ENCODE measurements around the gene ZMYND8. TPM values are rescaled to one million over a fixed set of nuclear protein-coding genes. Genes with fewer than 3 reads are reported as not detected.
A peak's percentile ranks its signal among the peaks of the same experiment; 100 is the strongest.

ZMYND8 gene
- total and polyA plus RNA-seq, 11 donors, result 11.3 to 46.4 (median 28.7) TPM

DNA sequence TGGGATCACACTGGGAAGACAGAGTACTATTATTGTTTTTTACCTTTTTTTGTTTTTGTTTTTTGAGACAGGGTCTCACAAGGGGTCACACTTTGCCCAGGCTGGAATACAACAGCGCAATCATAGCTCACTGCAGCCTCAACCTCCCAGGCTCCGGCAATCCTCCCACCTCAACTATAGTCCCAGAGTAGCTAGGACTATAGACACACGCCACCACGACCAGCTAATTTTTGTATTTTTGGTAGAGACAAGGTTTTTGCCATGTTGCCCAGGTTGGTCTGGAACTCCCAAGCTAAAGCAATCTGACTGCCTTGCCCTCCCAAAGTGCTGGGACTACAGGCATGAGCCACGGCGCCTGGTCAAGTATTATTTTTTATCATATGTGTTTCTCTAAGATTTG, 81.0 kb downstream of the ZMYND8 start:
- TF ChIP-seq, protein P1, sequence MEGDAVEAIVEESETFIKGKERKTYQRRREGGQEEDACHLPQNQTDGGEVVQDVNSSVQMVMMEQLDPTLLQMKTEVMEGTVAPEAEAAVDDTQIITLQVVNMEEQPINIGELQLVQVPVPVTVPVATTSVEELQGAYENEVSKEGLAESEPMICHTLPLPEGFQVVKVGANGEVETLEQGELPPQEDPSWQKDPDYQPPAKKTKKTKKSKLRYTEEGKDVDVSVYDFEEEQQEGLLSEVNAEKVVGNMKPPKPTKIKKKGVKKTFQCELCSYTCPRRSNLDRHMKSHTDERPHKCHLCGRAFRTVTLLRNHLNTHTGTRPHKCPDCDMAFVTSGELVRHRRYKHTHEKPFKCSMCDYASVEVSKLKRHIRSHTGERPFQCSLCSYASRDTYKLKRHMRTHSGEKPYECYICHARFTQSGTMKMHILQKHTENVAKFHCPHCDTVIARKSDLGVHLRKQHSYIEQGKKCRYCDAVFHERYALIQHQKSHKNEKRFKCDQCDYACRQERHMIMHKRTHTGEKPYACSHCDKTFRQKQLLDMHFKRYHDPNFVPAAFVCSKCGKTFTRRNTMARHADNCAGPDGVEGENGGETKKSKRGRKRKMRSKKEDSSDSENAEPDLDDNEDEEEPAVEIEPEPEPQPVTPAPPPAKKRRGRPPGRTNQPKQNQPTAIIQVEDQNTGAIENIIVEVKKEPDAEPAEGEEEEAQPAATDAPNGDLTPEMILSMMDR (IDR thresholded peaks at IDR 0.05), result no peak
- no peak for TF ChIP-seq POLR2A (IDR thresholded peaks at IDR 0.05)
- intact Hi-C loops (cut with DNase I), result loop anchor here in 8 of 10 donors (5.0 to 10.0 kb wide), 8 partner anchors 37 to 521 kb away; partner anchors contain the start of gene NCOA3 (in 2 of the 8)
- Histone ChIP-seq H3K4me1 (peaks cover 13 to 54% (median 41%) of the 10 kb centered on the region in 12 donors), H3K27ac (peak overlapping the region in 9 of 12 donors; percentile 14 to 88 (median 72)), H3K36me3 (peaks cover 0 to 72% (median 29%) of the 10 kb centered on the region in 9 donors), H3K27me3 (no peaks in the 10 kb centered on the region), H3K9me3 (no peaks in the 10 kb centered on the region), H3K4me3 (no peak overlapping the region)
- 96 to 98% (median 97%) methylated on average over 6 of the region's 6 CpGs for WGBS, 4 donors
- DNase-seq (no peak), ATAC-seq (no peak)

DNA sequence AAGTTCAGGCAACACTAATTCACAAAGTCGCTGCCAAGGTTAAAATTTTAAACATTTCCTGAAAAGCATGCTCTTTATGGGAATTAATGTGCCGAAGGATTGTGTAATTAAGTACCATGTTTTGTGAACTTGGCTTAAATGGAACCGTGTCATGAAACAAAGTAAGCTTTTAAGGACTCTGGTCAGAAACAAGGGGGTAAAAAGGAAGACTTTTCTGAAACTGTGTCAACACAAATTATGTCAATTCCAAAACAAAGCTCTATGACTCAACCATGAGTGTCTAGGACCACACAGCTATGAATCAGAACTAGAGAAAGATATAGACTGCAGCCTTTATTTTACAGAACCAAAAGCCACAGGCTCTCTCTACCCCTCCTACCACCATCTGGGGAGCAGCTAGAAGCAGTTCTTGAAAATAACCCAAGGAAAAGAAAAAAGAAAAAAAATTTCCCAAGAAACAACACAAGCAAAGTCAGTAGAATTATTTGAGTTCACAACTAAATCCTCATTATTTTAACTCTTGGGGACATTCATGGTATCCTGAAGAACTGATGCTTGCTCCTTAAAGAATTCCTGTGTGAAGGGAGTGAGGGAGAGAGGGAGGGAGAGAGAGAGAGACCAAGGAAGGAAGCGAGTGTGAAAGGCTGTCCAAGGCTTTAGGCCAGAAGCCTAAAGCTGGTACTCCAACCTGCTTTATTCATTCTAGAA, 81.9 kb downstream of the ZMYND8 start:
- H3K27ac ChIP-seq, result peak overlapping the region; percentile 14 to 88 (median 70)
- H3K4me3 ChIP-seq, result no peak overlapping the region
- TF ChIP-seq POLR2A (IDR thresholded peaks at IDR 0.05), result peak in 1 of 2 donors; percentile 24
- TF ChIP-seq, protein P1 (IDR thresholded peaks at IDR 0.05), result no peak
- DNase-seq, result no peak
- no peaks in the 10 kb centered on the region for H3K9me3 ChIP-seq
- intact Hi-C loops (cut with DNase I), result loop anchor here (1.0 to 10.0 kb wide), 13 partner anchors 38 to 520 kb away; partner anchors contain the start of genes NCOA3 (in 2 of the 10) and ZMYND8 (in 1 of the 10)
- peaks cover 13 to 54% (median 41%) of the 10 kb centered on the region in 12 donors for H3K4me1 ChIP-seq
- H3K27me3 ChIP-seq, result no peaks in the 10 kb centered on the region
- 51 to 63% (median 57%) methylated on average over 4 of the region's 4 CpGs for WGBS, 4 donors
- ATAC-seq, result peak in 3 of 4 donors; percentile 42 to 82 (median 76)
- H3K36me3 ChIP-seq, result peaks cover 0 to 68% (median 24%) of the 10 kb centered on the region in 9 donors

DNA sequence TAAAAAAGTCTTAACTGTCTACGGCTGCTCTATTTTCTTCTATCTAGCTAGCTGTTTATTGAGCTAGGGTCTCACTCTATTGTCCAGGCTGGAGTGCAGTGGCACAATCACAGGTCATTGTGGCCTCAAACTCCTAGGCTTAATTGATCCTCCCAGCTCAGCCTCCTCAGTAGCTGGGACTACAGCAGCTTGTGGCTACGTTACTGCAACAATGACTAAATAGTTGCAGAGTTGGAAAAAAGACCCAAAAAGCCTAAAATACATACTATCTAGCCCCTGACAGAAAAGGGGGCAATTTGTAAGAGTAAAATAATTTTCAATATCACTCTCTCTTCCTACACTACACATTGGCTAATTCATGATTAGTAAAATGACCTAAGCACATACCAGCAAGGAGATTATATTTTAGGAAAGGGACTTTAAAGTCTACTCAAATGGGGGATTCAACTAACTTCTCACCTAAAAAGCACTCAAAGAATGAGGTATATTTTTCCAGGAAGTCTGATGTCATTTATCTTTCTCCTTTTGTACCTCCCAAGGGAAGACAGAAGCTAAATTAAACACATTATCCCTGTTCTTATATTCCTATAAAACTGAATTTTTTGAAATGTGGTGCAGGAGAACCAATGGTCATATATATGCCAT, 82.8 kb downstream of the ZMYND8 start:
- H3K27ac ChIP-seq, result peak overlapping the region; percentile 14 to 88 (median 70)
- peaks cover 0 to 70% (median 21%) of the 10 kb centered on the region in 9 donors for H3K36me3 ChIP-seq
- ATAC-seq (peak in 2 of 4 donors; percentile 4 to 13), DNase-seq (no peak)
- no peaks in the 10 kb centered on the region for H3K27me3 ChIP-seq
- WGBS, 4 donors, result 92 to 100% (median 95%) methylated on average over 2 of the region's 2 CpGs
- H3K4me1 ChIP-seq, result peaks cover 13 to 52% (median 41%) of the 10 kb centered on the region in 12 donors
- H3K4me3 ChIP-seq, result no peak overlapping the region
- no peaks in the 10 kb centered on the region for H3K9me3 ChIP-seq
- intact Hi-C loops (cut with DNase I), result loop anchor here in 9 of 10 donors (1.0 to 10.0 kb wide), 15 partner anchors 44 to 519 kb away; partner anchors contain the start of genes NCOA3 (in 2 of the 9) and ZMYND8 (in 1 of the 9)
- TF ChIP-seq, protein P1 (IDR thresholded peaks at IDR 0.05), result no peak
- no peak for TF ChIP-seq POLR2A (IDR thresholded peaks at IDR 0.05)

All from heart left ventricle (tissue), 16 donors.